HepG2 (cell line): Measurements from ENCODE around the gene DAPK3. TPM values are rescaled to one million over a fixed set of nuclear protein-coding genes. Genes with fewer than 3 reads are reported as not detected.

Experiments used
- AGO2 ChIP-seq: fragments of 200-400 bp; formaldehyde crosslinking; optimal IDR thresholded peaks from 2 replicates; pipeline ENCODE3; 2017; ENCODE audit warnings: mild to moderate bottlenecking, low read depth, low read length, moderate library complexity
- IRF2 ChIP-seq: IDR thresholded peaks from 2 replicates; pipeline ENCODE4 v1.6.1; 2018; ENCODE audit warnings: missing genetic modification reagents, missing compliant biosample characterization
- KDM2A ChIP-seq: sonication (generic); formaldehyde crosslinking; IDR thresholded peaks from 2 replicates; pipeline ENCODE4 v1.4.0; 2020; ENCODE audit warnings: low read depth, missing genetic modification reagents, borderline replicate concordance
- MXD4 ChIP-seq: IDR thresholded peaks from 2 replicates; pipeline ENCODE4 v1.6.1; 2016; ENCODE audit warnings: mild to moderate bottlenecking, missing biosample characterization, missing genetic modification reagents
- SAP130 ChIP-seq: IDR thresholded peaks from 2 replicates; pipeline ENCODE4 v1.6.1; 2016; ENCODE audit warnings: low read depth
- SATB2 ChIP-seq: sonication (generic); formaldehyde crosslinking; IDR thresholded peaks from 2 replicates; pipeline ENCODE4 v1.5.0; 2020; ENCODE audit warnings: missing genetic modification reagents
- SIN3A ChIP-seq: IDR thresholded peaks from 2 replicates; pipeline ENCODE4 v1.6.1; 2011; ENCODE audit warnings: low read depth, mild to moderate bottlenecking, control low read depth, low read length, borderline replicate concordance
- SP5 ChIP-seq: IDR thresholded peaks from 2 replicates; pipeline ENCODE4 v1.6.1; 2016; ENCODE audit warnings: low read depth, borderline replicate concordance
- ZBTB2 ChIP-seq: sonication (generic); formaldehyde crosslinking; IDR thresholded peaks from 2 replicates; pipeline ENCODE4 v1.8.0; 2022; ENCODE audit warnings: low read depth, missing genetic modification reagents
- ZBTB38 ChIP-seq: sonication (generic); formaldehyde crosslinking; IDR thresholded peaks from 2 replicates; pipeline ENCODE4 v1.5.1; 2020; ENCODE audit warnings: mild to moderate bottlenecking, missing genetic modification reagents
- ZEB1 ChIP-seq: IDR thresholded peaks from 2 replicates; pipeline ENCODE4 v1.6.1; 2012; ENCODE audit warnings: mild to moderate bottlenecking, low read depth, inconsistent platforms; ENCODE audit not compliant: insufficient replicate concordance
- ZFP41 ChIP-seq: sonication (generic); formaldehyde crosslinking; IDR thresholded peaks from 2 replicates; pipeline ENCODE4 v1.4.0; 2020; ENCODE audit warnings: mild to moderate bottlenecking, missing genetic modification reagents, borderline replicate concordance
- ZNF580 ChIP-seq: IDR thresholded peaks from 2 replicates; pipeline ENCODE4 v1.6.1; 2016; ENCODE audit warnings: low read depth, borderline replicate concordance
- ZNF598 ChIP-seq: sonication (generic); formaldehyde crosslinking; IDR thresholded peaks from 2 replicates; pipeline ENCODE4 v1.5.1; 2020; ENCODE audit warnings: mild to moderate bottlenecking, missing genetic modification reagents, borderline replicate concordance
- ZNF607 ChIP-seq: sonication (generic); formaldehyde crosslinking; IDR thresholded peaks from 2 replicates; pipeline ENCODE4 v1.5.1; 2020; ENCODE audit warnings: missing genetic modification reagents, mild to moderate bottlenecking, borderline replicate concordance
- polyA plus RNA-seq, 8 experiments: library from polyadenylated mRNA; depleted of rRNA in 3 of 8; stranded (reverse) in 7 of 8; unstranded in 1 of 8; fragments of >200 nt; fragmentation: Illumina TruSeq in 4 of 8; extraction: Trizol in 4 of 8; gene quantifications; 2 replicates each; pipeline versions ENCODE4 v1.2.1 to v1.2.3, GENCODE V29; 2011 to 2016; ENCODE audit warnings: low read depth in 4 of 8, missing spikeins in 1 of 8, mixed read lengths in 1 of 8; ENCODE audit not compliant: insufficient read depth in 1 of 8
- total RNA-seq, 5 experiments: library from RNA; depleted of rRNA; stranded (reverse); fragments of >200 nt; fragmentation: Illumina TruSeq; extraction: Trizol; gene quantifications; 2 replicates each; pipeline ENCODE4 v1.2.3, GENCODE V29; 2016; ENCODE audit warnings: low read depth in 1 of 5

DAPK3 gene
- total and polyA plus RNA-seq, 2 of the 13 experiments (the other 11 are each of a cell fraction or from before 2014, with no cell fraction given), result 30.5 to 37.3 TPM

GRCh38 chr19:4007836-4008539 lies 37.1 kb upstream of the DAPK3 start (continued):
- TF ChIP-seq ZNF607, result 0 out of 2 replicates have a peak, but pooled peaks have one; percentile 20
- 0 out of 2 replicates have a peak, but pooled peaks have one; percentile 25 for TF ChIP-seq KDM2A (CRISPR knock-in tag)
- TF ChIP-seq MXD4 (CRISPR knock-in tag), result no peak
- TF ChIP-seq ZNF580 (CRISPR knock-in tag), result no peak
- TF ChIP-seq SIN3A, result peak; percentile 52; the same call in 1 of the 2 replicates
- no peak for TF ChIP-seq ZBTB2 (CRISPR knock-in tag)
- TF ChIP-seq ZEB1, result no peak
- no peak for TF ChIP-seq IRF2
- TF ChIP-seq AGO2, result peak; percentile 31
- TF ChIP-seq SP5 (CRISPR knock-in tag), result 0 out of 2 replicates have a peak, but pooled peaks have one; percentile 7
- TF ChIP-seq ZFP41 (CRISPR knock-in tag), result no peak
- TF ChIP-seq SATB2 (CRISPR knock-in tag), result no peak
- peak; percentile 59; the same call in 1 of the 2 replicates for TF ChIP-seq SAP130 (CRISPR knock-in tag)
- peak; percentile 65; the same call in 1 of the 2 replicates for TF ChIP-seq ZNF598 (CRISPR knock-in tag)
- 0 out of 2 replicates have a peak, but pooled peaks have one; percentile 7 for TF ChIP-seq ZBTB38 (CRISPR knock-in tag)
